ENCODE results near the gene PRADC1.

DNA sequence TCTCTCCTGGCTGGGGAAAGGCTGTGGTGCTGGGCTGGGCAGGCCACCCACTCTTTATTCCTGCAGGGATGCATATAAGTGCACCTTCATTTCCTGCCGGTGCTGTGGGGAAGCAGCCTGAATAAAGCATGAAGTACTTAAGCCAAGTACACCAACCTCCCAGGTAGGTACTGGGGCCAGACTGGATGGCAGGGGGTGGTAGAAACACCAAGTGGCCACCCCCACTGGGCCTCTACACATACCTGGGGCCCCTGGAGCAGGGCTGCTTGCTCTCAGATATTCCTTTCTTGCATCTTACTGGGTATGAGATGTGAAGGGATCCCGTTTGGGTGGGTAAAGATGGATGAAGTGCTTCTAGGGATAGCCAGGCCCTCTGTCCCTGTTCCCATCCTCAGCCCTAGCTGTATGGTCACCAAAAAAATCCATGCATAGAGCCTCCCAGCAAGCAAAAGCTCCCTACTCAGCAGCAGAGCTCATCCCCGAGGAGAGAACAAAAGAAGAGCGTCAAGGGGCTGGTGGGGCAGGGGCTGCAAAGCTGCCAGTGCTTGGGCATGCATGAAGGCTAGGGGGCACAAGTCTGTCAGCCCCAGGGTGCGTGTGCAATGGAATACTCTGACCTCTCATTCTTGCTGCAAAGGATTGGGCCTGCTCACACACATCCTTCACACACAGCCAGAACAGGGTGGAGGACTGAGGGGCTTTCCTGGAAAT, 23.0 kb upstream of the PRADC1 start:
- TF ChIP-seq POLR2AphosphoS5 (IDR thresholded peaks at IDR 0.05; ENCODE audit: low read depth, low read length) (no peak), TAF1 (IDR thresholded peaks at IDR 0.05; ENCODE audit: borderline replicate concordance, insufficient read depth, low read length) (no peak), SIN3A (IDR thresholded peaks at IDR 0.05; ENCODE audit: borderline replicate concordance, insufficient read depth, low read length) (no peak), REST (IDR thresholded peaks at IDR 0.05; ENCODE audit: insufficient read depth in 1 of 2, low read depth in 2 of 2, low read length in 2 of 2) (no peak), FOXP2 (optimal IDR thresholded peaks at IDR 0.05; ENCODE audit: borderline replicate concordance, extremely low read depth, extremely low read length, insufficient read depth) (no peak)
